SH-SY5Y (cell line): ENCODE data around the gene RRM1.

Experiments used
- GATA2 ChIP-seq: IDR thresholded peaks from 2 replicates; pipeline ENCODE4 v1.6.1; 2011; ENCODE audit warnings: mild to moderate bottlenecking, low read depth, low read length
- GATA3 ChIP-seq: IDR thresholded peaks from 2 replicates; pipeline ENCODE4 v1.6.1; 2011; ENCODE audit warnings: low read depth, mild to moderate bottlenecking, low read length, moderate library complexity

DNA sequence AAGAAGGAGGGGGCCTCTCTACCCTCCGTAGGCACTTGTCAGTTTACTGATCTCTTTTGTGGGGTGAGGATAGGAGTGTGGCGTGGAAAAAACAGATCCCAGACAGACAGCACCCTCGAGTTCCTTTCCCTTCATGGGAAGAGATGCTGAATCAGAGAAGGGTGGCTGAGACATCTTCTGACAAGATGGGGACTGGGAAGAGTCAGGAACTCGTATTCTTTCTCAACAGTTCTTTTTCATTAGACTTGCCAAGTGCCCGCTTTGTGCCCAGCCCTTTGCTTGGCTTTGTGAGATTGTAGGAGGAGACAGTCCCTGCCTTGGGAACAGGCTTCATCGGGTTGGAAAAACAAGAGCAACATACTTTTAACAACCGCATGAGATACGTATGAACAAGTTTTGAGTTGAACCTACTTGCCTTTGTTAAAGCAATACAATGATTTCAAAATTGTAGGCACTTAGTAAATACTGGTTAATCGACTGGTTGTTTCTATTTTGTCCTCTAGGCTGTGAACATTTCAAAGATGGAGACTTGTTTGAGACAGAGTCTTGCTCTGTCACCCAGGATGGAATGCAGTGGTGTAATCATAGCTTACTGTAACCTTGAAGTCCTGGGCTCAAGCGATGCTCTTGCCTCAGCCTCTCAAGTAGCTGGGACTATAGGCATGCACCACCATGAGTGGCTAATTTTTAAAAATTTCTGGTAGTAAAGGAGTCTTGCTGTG is 1.1 kb downstream of the RRM1 start:
- TF ChIP-seq GATA3 (no peak), GATA2 (no peak)
